ENCODE results near the gene IQCH. TPM values are rescaled to one million over a fixed set of nuclear protein-coding genes. Genes with fewer than 3 reads are reported as not detected.

The IQCH gene
- total and polyA plus RNA-seq, 2 donors from 2014 or later: 3.2 to 7.7 TPM

GRCh38 chr15:67405208-67406191 lies 150.9 kb downstream of the IQCH start:
- H3K36me3 ChIP-seq (ENCODE audit: control insufficient read depth in 2 of 3, insufficient read depth in 3 of 3, low read length in 3 of 3): no peaks in the 10 kb centered on the region
- no peak overlapping the region for H3K4me3 ChIP-seq (ENCODE audit: low read length in 3 of 3)
- H3K27ac ChIP-seq (ENCODE audit: low read depth in 2 of 2, low read length in 2 of 2): no peak overlapping the region
- DNase-seq (no peak), FAIRE-seq (no peak)
- no peak for TF ChIP-seq CTCF (IDR thresholded peaks at IDR 0.05; ENCODE audit: borderline replicate concordance, extremely low read depth, insufficient read depth)
- no peaks in the 10 kb centered on the region for H3K9me3 ChIP-seq (ENCODE audit: control insufficient read depth in 2 of 3, insufficient read depth in 1 of 3, low read length in 3 of 3)
- no peaks in the 10 kb centered on the region for H3K4me1 ChIP-seq (ENCODE audit: control insufficient read depth in 2 of 3, insufficient read depth in 2 of 3, low read depth in 1 of 3, low read length in 3 of 3)
- H3K9ac ChIP-seq (ENCODE audit: low read length in 3 of 3): no peak overlapping the region
- intact Hi-C loops (cut with DNase I): no loop called here
- H3K27me3 ChIP-seq (ENCODE audit: control insufficient read depth, insufficient read depth, low read length): no peaks in the 10 kb centered on the region

GRCh38 chr15:67406257-67406861 lies 151.8 kb downstream of the IQCH start:
- intact Hi-C loops (cut with DNase I): no loop called here
- Histone ChIP-seq H3K27ac (ENCODE audit: low read depth in 2 of 2, low read length in 2 of 2) (no peak overlapping the region), H3K36me3 (ENCODE audit: control insufficient read depth in 2 of 3, insufficient read depth in 3 of 3, low read length in 3 of 3) (no peaks in the 10 kb centered on the region), H3K4me1 (ENCODE audit: control insufficient read depth in 2 of 3, insufficient read depth in 2 of 3, low read depth in 1 of 3, low read length in 3 of 3) (no peaks in the 10 kb centered on the region), H3K4me3 (ENCODE audit: low read length in 3 of 3) (no peak overlapping the region), H3K9me3 (ENCODE audit: control insufficient read depth in 2 of 3, insufficient read depth in 1 of 3, low read length in 3 of 3) (no peaks in the 10 kb centered on the region), H3K9ac (ENCODE audit: low read length in 3 of 3) (no peak overlapping the region), H3K27me3 (ENCODE audit: control insufficient read depth, insufficient read depth, low read length) (no peaks in the 10 kb centered on the region)
- no peak for FAIRE-seq
- no peak for DNase-seq
- TF ChIP-seq CTCF (IDR thresholded peaks at IDR 0.05; ENCODE audit: borderline replicate concordance, extremely low read depth, insufficient read depth): no peak

- DNase-seq (peak in 1 of 5 donors; percentile 28), FAIRE-seq (no peak)
- Histone ChIP-seq H3K27ac (ENCODE audit: low read depth in 2 of 2, low read length in 2 of 2) (no peak overlapping the region), H3K9ac (ENCODE audit: low read length in 3 of 3) (no peak overlapping the region), H3K9me3 (ENCODE audit: control insufficient read depth in 2 of 3, insufficient read depth in 1 of 3, low read length in 3 of 3) (no peaks in the 10 kb centered on the region), H3K4me1 (ENCODE audit: control insufficient read depth in 2 of 3, insufficient read depth in 2 of 3, low read depth in 1 of 3, low read length in 3 of 3) (no peaks in the 10 kb centered on the region), H3K4me3 (ENCODE audit: low read length in 3 of 3) (no peak overlapping the region), H3K27me3 (ENCODE audit: control insufficient read depth, insufficient read depth, low read length) (no peaks in the 10 kb centered on the region), H3K36me3 (ENCODE audit: control insufficient read depth in 2 of 3, insufficient read depth in 3 of 3, low read length in 3 of 3) (no peaks in the 10 kb centered on the region)
- no peak for TF ChIP-seq CTCF (IDR thresholded peaks at IDR 0.05; ENCODE audit: borderline replicate concordance, extremely low read depth, insufficient read depth)
- intact Hi-C loops (cut with DNase I): no loop called here
Observed at GRCh38 chr15:67407786-67408185, 153.2 kb downstream of the IQCH start.
